ENCODE results near the gene CST7. TPM values are rescaled to one million over a fixed set of nuclear protein-coding genes. Genes with fewer than 3 reads are reported as not detected.
A peak's percentile ranks its signal among the peaks of the same experiment; 100 is the strongest.

The CST7 gene
- total RNA-seq, 1 donor from 2014 or later: 11.7 TPM

DNA sequence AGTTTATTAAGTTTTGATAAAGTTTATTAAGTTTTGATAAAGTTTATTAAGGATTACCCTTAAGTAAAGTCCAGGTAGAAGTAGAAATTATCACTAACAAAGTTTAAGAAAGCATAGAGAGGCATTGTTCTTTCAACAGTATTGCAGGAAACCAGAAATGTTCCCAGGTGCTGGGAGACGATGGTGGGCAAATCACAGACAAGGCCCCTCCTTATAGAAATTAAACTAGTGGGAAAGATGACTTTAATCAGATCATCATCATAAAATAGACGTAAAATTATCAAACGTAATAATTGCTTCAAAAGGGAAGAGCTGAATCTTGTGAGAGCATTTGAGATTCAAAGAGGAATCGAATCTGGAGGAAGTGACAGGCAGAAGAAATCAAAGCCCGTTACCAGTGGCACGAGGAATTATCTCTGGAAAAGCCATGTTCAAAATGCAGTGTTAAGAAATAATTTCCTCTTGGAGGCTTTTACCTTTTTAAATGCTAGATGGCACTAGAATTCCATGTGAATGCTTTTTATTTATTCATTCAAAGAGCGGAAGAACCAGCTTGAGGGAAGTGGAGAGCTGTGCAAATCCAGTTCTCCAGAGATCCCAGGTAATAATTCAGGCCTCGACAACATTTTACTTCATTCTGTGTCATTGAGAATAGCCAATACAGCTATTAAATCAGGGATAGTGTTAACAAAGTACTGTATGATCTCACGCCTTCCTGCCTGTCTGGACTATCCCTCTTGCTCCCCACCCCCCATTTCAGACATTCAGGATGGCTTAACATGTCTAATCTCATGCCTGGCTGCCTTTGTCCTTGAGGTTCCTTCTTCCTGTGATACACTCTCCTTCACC lies 44.5 kb downstream of the CST7 start:
- TF ChIP-seq, protein P1, sequence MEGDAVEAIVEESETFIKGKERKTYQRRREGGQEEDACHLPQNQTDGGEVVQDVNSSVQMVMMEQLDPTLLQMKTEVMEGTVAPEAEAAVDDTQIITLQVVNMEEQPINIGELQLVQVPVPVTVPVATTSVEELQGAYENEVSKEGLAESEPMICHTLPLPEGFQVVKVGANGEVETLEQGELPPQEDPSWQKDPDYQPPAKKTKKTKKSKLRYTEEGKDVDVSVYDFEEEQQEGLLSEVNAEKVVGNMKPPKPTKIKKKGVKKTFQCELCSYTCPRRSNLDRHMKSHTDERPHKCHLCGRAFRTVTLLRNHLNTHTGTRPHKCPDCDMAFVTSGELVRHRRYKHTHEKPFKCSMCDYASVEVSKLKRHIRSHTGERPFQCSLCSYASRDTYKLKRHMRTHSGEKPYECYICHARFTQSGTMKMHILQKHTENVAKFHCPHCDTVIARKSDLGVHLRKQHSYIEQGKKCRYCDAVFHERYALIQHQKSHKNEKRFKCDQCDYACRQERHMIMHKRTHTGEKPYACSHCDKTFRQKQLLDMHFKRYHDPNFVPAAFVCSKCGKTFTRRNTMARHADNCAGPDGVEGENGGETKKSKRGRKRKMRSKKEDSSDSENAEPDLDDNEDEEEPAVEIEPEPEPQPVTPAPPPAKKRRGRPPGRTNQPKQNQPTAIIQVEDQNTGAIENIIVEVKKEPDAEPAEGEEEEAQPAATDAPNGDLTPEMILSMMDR (IDR thresholded peaks at IDR 0.05): peak; percentile 43
- H3K4me3 ChIP-seq: peak overlapping the region; percentile 88
- peak overlapping the region; percentile 96 for H3K27ac ChIP-seq
- no peaks in the 10 kb centered on the region for H3K27me3 ChIP-seq (ENCODE audit: low read depth)
- H3K36me3 ChIP-seq: no peaks in the 10 kb centered on the region
- intact Hi-C loops (cut with DNase I): loop anchor here (5.0 kb wide), 1 partner anchor 74 kb away; no protein-coding TSS in a partner anchor
- peaks cover 36% of the 10 kb centered on the region for H3K4me1 ChIP-seq
- ATAC-seq (peak in 1 of 2 donors; percentile 50), DNase-seq (no peak)
- no peaks in the 10 kb centered on the region for H3K9me3 ChIP-seq

DNA sequence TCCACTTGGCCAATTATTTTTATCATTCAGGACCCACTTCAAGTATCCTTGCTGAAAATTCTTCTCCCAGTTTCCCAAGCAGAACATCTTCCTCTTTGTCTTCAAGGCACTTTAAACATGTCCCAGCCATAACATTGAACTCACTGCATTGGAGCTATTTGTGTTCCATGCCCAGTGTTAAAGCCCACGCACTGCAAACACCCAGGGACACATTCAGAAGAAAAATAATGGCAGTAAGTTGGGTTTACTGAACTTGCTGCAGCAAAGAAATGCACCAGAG lies 45.1 kb downstream of the CST7 start:
- ATAC-seq: no peak
- intact Hi-C loops (cut with DNase I): loop anchor here (5.0 kb wide), 1 partner anchor 73 kb away; no protein-coding TSS in a partner anchor

DNA sequence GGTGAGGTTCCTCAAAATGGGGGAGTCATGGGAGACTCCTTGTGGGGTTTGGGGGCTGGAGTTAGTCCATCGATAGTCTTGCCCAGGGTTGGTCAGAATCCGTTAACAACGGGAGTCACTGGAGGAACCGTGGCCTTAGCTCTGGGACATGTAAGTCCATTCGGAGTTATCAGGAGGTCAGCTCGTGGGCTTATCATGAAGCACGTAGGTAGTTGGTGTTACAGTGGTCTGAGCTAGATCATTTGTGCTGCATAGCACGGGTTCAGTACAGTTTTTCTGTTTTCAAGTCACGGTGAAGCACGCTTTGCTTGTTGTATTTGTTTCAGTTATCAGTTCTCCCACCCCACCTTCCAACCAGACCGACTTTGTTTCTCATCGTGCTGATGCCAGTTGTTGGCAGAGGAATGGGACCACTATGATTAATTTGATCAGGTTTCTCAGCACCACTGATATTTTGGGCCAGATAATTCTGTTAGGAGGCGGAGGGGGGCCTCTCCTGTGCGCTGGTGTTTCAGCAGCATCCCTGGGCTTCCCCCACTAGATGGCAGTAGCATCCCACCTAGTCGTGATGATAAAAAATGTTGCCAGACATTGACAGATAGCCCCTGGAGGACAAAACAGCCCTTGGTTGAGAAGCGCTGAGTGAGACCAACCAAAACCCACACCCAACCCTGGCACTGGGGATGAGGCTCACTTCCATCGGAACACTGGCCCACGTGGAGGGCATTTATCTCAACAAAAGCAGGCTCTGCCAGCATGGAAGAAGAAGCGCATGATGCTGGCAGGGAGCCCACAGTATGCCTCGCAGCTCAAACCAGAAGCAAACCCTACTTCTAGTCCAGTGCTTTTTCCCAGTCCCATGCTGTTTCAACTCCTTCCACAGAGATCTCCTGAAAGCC lies 45.6 kb downstream of the CST7 start:
- no peaks in the 10 kb centered on the region for H3K36me3 ChIP-seq
- intact Hi-C loops (cut with DNase I): loop anchor here (5.0 kb wide), 1 partner anchor 73 kb away; no protein-coding TSS in a partner anchor
- H3K4me1 ChIP-seq: peaks cover 37% of the 10 kb centered on the region
- ATAC-seq: peak; percentile 63 to 74
- no peaks in the 10 kb centered on the region for H3K9me3 ChIP-seq
- no peak overlapping the region for H3K4me3 ChIP-seq
- H3K27ac ChIP-seq: no peak overlapping the region
- TF ChIP-seq, protein P1 (IDR thresholded peaks at IDR 0.05): peak; percentile 92
- H3K27me3 ChIP-seq (ENCODE audit: low read depth): no peaks in the 10 kb centered on the region
- peak; percentile 68 for DNase-seq

More for the DNA sequence above, 45.1 kb downstream of the CST7 start:
- Histone ChIP-seq H3K4me1 (peaks cover 36% of the 10 kb centered on the region), H3K4me3 (no peak overlapping the region), H3K27ac (no peak overlapping the region), H3K27me3 (ENCODE audit: low read depth) (no peaks in the 10 kb centered on the region), H3K36me3 (no peaks in the 10 kb centered on the region), H3K9me3 (no peaks in the 10 kb centered on the region)
- no peak for DNase-seq
- TF ChIP-seq, protein P1 (IDR thresholded peaks at IDR 0.05): no peak

DNA sequence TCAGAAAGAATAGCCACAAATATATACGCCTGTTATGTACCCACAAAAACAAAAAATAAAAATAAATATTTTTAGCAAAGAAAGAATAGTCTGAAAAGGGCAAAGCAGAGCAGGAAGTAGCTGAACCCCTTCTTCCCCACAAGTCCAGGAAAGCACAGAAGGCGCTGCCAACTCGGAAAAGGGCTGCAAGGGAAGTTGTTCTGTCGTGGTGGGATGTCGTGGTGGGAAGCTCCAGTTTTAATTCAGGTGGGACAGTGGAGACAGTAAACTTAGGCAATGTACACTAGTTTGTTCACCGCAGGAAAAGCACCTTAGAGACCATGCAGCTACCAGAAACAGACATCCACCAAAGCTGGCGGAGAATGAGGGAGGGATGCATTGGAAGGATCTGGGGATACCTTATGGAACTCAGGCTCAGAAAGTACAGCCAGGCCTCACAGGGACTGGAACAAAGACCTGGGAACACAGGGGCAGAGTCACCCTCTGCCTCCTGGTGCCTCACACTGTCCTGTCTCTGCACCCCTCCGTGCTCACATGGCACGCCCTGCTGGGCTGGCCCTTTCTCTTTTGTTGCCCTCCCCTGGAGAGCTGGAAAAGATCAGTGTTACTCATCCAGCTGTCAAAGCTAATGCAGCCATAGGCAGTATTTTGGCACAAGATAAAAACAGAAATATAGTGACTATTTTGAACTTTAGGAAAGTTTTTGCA lies 46.8 kb downstream of the CST7 start:
- H3K27me3 ChIP-seq (ENCODE audit: low read depth): no peaks in the 10 kb centered on the region
- H3K4me3 ChIP-seq: no peak overlapping the region
- intact Hi-C loops (cut with DNase I): no loop called here
- no peak for DNase-seq
- peaks cover 46% of the 10 kb centered on the region for H3K4me1 ChIP-seq
- no peaks in the 10 kb centered on the region for H3K9me3 ChIP-seq
- no peak overlapping the region for H3K27ac ChIP-seq
- ATAC-seq: no peak
- H3K36me3 ChIP-seq: no peaks in the 10 kb centered on the region
- TF ChIP-seq, protein P1 (IDR thresholded peaks at IDR 0.05): no peak

Measured in lower lobe of right lung (tissue), 2 donors.